NCI-H748 (cell line): Measurements from ENCODE around the gene LRP1.

Experiments used
- DNase-seq: peaks from one replicate; lab custom pipeline; 2025; ENCODE audit not compliant: unreplicated experiment; lab: John Stamatoyannopoulos, UW

LRP1 gene

GRCh38 chr12:57190037-57190436 lies 61.8 kb downstream of the LRP1 start:
- no peak for DNase-seq

- DNase-seq: no peak
Measured at GRCh38 chr12:57190821-57191220, 62.5 kb downstream of the LRP1 start.

- no peak for DNase-seq
Measured at GRCh38 chr12:57191410-57191809, 63.1 kb downstream of the LRP1 start.

GRCh38 chr12:57192920-57193319 lies 64.6 kb downstream of the LRP1 start:
- DNase-seq: no peak

- DNase-seq: no peak
Measured at GRCh38 chr12:57193706-57194245, 65.5 kb downstream of the LRP1 start.

GRCh38 chr12:57194253-57194652 lies 66.0 kb downstream of the LRP1 start:
- DNase-seq: peak; percentile 15

GRCh38 chr12:57195186-57195585 lies 66.9 kb downstream of the LRP1 start:
- DNase-seq: no peak

- DNase-seq: no peak
Measured at GRCh38 chr12:57195611-57196371, 67.5 kb downstream of the LRP1 start.

- no peak for DNase-seq
Measured at GRCh38 chr12:57196439-57196838, 68.2 kb downstream of the LRP1 start.

- DNase-seq: no peak
Measured at GRCh38 chr12:57196956-57197355, 68.7 kb downstream of the LRP1 start.

- DNase-seq: no peak
Measured at GRCh38 chr12:57198329-57198728, 70.0 kb downstream of the LRP1 start.

- DNase-seq: no peak
Measured at GRCh38 chr12:57199191-57199590, 70.9 kb downstream of the LRP1 start.

- no peak for DNase-seq
Measured at GRCh38 chr12:57200497-57200896, 72.2 kb downstream of the LRP1 start.

- no peak for DNase-seq
Measured at GRCh38 chr12:57201219-57201618, 72.9 kb downstream of the LRP1 start.

- DNase-seq: no peak
Measured at GRCh38 chr12:57201631-57202030, 73.3 kb downstream of the LRP1 start.

GRCh38 chr12:57202321-57202720 lies 74.0 kb downstream of the LRP1 start:
- DNase-seq: no peak

- DNase-seq: no peak
Measured at GRCh38 chr12:57203201-57203600, 74.9 kb downstream of the LRP1 start.

GRCh38 chr12:57203791-57204190 lies 75.5 kb downstream of the LRP1 start:
- DNase-seq: no peak

- no peak for DNase-seq
Measured at GRCh38 chr12:57204454-57204853, 76.2 kb downstream of the LRP1 start.

- DNase-seq: no peak
Measured at GRCh38 chr12:57205186-57205585, 76.9 kb downstream of the LRP1 start.

GRCh38 chr12:57205931-57206330 lies 77.6 kb downstream of the LRP1 start:
- no peak for DNase-seq

GRCh38 chr12:57207731-57208630 lies 79.7 kb downstream of the LRP1 start:
- DNase-seq: no peak
